NCI-H1930 (cell line): ENCODE measurements around the gene SAXO1.

Experiments used
- DNase-seq, 2 experiments: peaks; one replicate each; lab custom pipeline; 2025; lab: John Stamatoyannopoulos, UW

Gene SAXO1

GRCh38 chr9:18910916-18911315 is 122.1 kb downstream of the SAXO1 start:
- DNase-seq, result no peak

DNA sequence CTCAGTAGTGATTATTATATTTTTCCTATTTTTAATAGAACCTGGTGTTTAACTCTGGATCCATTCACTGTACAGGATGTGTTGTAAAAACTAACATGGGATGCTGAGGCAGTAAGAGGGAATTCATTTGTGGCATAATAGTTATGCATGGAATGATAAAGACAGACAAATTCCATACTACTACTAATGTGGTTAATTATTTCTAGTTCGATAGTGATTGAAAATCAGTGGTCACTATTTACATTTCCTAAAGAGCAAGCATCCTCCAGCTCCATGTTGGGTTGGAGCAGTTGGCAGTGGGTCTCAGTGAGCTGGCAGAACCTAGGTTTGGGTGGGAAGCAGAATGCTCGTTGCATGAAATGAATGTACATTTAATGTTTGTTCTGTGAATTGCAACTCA is 122.6 kb downstream of the SAXO1 start:
- DNase-seq, result no peak

GRCh38 chr9:18909140-18910018 is 123.6 kb downstream of the SAXO1 start:
- DNase-seq, result no peak

DNA sequence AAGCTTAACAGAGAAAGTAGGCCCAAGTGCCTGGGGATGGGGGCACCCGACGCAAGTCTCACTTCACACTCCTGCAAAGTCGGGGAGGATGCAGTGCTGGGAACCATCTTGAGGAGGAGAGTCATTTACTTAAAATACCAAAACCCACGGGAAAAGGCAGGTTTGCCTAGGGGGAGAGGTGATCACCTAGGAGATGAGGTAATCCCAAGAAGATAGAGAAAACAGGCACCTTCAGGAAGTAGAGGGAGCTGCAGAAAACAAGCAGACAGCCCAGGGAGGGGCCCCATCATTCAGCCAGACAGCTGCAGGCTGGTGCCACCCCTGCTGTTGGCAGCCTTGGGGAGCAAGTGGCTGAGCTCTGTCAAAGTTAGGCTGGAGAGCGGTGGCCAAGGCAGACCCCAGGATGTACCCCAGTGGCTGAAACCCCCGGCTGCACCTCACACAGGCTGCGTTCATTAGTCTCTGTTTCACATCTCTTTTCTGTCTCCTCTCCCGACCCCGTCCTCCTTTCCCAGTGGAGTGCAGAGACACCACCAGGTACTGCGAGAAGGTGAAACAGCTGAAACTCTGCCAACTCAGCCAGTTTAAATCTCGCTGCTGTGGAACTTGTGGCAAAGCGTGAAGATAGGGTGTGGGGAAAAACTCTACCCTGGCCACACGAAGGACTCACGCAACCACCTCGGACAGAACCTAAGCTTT is 124.9 kb downstream of the SAXO1 start:
- no peak for DNase-seq

GRCh38 chr9:18906656-18907395 is 126.2 kb downstream of the SAXO1 start:
- no peak for DNase-seq

GRCh38 chr9:18905883-18906629 is 127.0 kb downstream of the SAXO1 start:
- no peak for DNase-seq

DNA sequence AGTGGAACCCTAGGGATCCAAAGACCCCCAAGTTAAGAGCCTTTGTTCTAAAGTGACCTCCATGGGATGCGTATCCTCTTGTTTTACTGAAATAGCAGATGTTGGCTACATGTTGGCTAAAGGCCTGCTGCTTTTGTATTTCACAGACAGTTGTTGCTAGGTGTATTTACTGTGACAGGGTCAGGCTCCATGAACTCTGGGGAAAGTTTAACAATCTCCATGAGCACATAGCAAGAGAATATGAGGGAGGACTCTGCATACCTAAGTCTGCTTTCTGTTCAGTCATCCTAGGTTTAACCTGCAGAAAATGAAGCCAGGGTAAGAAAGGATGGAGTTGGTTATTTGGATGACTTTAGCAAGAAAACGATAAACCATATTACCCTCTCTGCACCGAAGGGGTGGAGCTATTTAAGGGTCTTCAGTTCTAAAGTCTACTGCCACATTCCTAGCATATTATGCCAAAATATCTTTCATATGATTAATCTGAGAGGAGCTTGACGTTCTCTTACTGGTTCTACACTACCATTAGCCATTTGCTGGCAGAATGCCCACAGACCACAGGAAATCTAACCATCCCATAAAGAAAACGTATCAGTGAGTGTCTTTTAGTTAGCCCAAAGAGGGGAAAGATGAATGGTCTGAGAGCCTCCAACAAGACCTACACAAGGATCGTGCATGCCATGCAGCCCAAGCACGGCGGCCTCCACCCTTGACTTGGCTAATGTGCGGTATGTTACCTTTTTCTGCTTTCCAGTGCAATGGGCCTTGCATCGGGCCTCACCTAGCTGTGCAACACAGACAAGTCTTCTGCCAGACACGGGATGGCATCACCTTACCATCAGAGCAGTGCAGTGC is 127.8 kb downstream of the SAXO1 start:
- DNase-seq, result no peak

DNA sequence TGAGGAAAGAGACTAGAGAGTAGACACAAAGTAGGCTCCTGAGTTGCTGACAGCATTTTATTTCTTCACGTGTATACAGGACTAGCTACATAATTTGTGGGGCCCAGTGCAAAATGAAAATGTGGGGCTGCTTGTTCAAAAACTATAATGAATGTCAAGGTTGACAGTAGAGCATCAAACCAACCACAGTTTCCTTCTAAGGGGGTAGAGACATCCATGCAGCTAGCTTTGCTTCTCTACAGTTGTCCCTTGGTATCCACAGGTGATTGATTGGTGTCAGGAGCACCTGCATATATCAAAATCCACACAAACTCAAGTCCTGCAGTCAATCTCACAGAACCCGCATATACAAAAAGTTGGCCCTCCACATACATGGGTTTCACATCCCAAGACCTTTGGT is 129.6 kb downstream of the SAXO1 start:
- DNase-seq, result no peak

DNA sequence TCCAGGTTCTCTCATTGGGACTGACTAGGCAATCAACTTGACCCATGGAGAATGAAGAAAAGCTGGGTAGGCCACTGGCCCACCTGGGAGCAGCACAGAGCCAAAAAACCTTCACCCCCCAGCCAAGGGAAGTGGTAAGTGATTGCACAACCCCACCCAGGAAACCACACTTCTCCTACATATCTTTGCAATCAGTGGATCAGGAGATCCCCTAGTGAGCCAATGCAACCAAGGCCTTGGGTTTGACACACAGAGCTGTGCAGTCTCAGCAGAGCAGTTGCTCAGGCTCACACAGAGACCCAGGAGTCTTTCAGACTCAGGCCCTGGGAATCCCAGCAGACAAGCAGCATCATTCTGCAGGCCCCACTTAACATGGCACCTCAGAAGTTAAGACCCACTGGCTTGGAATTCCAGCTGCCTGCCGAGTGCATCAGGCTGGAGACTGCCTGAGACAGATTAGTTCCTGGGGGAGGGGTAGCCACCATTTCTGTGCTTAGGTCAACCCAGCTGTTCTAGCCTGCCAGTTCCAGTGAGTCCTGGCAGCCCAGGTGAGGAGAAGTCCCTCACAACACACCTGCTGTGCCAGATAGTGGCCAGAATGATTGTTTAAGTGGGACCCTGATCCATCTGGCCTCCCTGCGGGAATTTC is 136.4 kb downstream of the SAXO1 start:
- no peak for DNase-seq

- no peak for DNase-seq
Observed at GRCh38 chr9:18896004-18896403, 137.0 kb downstream of the SAXO1 start.

DNA sequence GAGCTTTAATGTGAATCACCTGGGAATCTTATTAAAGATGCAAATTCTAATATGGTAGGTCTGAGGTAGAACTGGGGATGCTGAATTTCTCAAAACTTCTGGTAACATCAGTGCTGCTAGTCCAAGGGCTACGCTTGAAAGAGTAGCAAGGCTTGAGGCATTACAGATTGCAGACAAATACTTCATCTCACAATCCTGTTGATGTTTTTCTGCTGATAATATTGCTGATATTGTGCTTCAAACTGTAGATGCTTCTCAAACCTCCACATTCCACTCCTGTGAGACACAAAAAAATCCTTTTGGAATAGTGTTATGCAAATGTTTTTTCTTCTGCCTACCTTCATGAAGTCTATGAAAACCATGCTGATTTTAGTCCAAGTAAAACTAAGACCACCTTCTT is 139.5 kb downstream of the SAXO1 start:
- DNase-seq, result no peak

- no peak for DNase-seq
Observed at GRCh38 chr9:18893046-18893445, 140.0 kb downstream of the SAXO1 start.

DNA sequence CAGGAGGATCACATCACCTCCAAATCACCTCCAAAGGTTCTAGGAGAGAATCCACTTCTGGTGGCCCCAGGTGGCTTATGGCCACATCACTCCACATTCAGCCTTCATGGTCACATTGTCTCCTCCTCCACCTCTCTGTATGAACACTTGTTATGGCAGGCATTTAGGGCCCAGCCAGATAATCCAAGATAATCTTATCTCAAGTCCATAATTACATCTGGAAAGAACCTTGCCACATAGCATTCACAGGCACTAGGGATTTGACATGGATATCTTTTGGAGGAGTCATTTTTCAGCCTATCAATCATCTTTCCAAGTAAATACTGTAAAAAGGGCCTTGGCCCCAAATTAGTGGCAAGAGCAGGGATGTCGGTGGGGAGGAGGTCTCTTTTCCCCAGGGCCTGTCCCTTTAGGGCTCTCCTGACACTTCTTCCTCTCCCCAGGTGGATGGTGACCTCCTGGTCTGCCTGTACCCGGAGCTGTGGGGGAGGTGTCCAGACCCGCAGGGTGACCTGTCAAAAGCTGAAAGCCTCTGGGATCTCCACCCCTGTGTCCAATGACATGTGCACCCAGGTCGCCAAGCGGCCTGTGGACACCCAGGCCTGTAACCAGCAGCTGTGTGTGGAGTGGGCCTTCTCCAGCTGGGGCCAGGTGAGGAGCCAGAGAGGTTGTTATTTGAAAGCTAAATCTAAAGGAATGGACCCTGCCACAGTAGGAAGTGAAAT is 140.9 kb downstream of the SAXO1 start:
- DNase-seq, result no peak

DNA sequence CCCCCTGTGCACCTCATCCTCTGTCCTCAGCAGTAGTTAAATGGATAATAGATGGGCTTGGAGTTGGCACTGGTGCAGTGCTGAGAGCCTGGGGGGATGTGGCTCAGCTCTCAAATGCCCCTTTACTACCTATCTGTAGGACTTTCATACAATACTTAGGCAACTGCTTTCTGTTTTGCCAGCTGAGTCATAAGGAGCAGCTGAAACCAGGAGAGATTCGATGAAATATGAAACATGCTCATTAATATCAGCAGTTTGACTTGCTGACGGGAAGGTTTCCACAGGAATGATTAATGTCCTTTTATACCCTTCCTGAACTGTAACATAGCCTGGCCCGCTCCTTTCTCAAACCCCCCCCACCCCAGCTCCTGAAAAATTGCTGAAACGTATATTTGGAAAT is 142.6 kb downstream of the SAXO1 start:
- no peak for DNase-seq

DNA sequence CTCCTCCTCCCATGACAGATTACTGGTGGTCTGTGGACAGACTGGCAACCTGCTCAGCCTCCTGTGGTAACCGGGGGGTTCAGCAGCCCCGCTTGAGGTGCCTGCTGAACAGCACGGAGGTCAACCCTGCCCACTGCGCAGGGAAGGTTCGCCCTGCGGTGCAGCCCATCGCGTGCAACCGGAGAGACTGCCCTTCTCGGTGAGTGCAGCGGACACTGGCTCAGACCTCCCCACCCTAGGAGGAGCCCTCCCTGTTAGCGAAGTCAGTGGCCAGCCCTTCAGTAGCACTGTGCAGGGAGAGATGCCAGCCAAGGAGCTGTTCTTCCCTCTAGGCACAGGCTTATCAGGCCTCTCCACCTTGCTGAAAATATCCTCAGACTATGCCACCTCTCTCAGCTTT is 143.5 kb downstream of the SAXO1 start:
- DNase-seq, result no peak

DNA sequence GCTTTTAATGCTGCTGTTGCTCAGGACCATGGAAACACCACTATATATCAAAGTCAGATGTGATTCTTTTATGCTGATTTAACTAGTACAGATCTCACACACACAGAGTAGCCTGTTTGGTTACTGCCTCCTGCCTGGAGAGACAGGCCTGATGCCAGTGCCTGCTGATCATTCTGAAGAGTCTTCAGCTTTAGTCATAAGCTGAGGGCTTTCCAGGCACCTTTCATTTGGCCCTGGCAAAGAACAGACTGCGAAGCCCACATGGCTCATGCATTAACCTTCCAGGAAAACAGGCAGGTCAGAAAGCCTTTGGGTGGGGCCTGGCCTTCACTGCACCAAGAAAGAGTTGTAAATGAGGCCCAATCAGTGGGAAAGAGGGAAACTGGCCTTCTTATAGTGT is 144.7 kb downstream of the SAXO1 start:
- DNase-seq, result no peak

DNA sequence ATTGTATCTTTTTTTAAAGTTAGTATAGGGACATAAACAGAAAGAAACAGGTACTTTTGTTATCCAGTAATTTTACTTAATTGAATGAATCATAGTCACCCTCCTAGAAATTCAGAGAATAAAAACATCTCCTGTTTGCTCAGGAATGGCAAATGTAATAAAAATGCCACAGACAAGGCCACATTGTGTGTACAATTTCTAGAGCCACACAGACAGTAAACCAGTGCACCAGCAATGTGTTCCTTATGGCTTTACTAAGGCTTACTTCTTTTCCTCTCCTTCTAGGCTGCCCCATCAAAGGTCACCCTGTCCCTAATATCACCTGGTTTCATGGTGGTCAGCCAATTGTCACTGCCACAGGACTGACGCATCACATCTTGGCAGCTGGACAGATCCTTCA is 145.5 kb downstream of the SAXO1 start:
- DNase-seq, result no peak

- DNase-seq, result no peak
Observed at GRCh38 chr9:18881758-18882157, 151.3 kb downstream of the SAXO1 start.

DNA sequence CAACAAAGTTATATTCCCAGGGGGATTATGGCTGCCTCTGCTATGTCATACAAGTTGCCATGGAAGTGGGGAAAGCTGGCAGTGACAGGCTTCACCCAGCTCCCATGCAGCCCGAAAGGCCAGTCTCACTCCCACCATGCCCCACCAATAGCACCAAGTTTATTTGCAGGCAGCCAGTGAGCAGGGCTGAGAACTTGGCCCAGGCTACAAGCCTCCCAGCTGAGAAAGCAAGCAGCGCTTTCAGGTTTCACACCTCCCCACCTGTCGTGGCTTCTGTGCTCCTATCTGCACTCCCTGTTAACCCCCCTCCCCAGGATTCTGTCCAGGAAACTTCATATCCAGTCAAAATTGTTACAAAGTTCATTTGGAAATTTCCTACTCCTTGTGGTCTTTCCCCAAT is 155.0 kb downstream of the SAXO1 start:
- DNase-seq, result no peak
